Heart left ventricle (tissue), 13 donors: Measurements from ENCODE around the gene CNOT4.

Experiments
- CTCF ChIP-seq, 12 donors: fragments of 200-600 bp; sonication (generic) in 4 of 12; IDR thresholded peaks; one replicate each; pipeline versions ENCODE4 v1.5.0 to v1.8.0; 2018 to 2022; ENCODE audit warnings: antibody characterized with exemption in 12 of 12, mild to moderate bottlenecking in 5 of 12
- POLR2A ChIP-seq, 2 donors: fragments of 450-650 bp; IDR thresholded peaks; one replicate each; pipeline ENCODE4 v1.6.1; 2017; ENCODE audit warnings: antibody characterized with exemption in 2 of 2, mild to moderate bottlenecking in 2 of 2, moderate library complexity in 2 of 2
- donor health status: ischemic (EF 13 %, LVEDD 7.1; RV severe dilation, severe dysfunction).
- donor health status: DM: no; HTN: yes; CAD: no.
- donor health status: DM: no; HTN: no; CAD: no.
- donor health status: ischemic (EF 25% LVEDD 6.9; RV normal size, moderate dysfunction).
- donor health status: ischemic (EF 25% LVEDD 5.7; RV mildly dilated, moderate dysfunction).
- donor health status: ischemic (EF 35%, LVEDD 5.7; RV mildly dilated, moderate dysfunction).
- donor health status: nonischemic (EF 11% LVEDD 7.7; RV severe dilation, severe dysfunction).
- donor health status: DM: yes; HTN: yes; CAD: no.
- donor health status: PGD.
- donor health status: ischemic (EF 29% LVEDD 5.4; RV normal size, mild dysfunction).
- donor health status: nonischemic (EF 23%, LVEDD 6.1; RV moderate dilation, normal function).

- TF ChIP-seq POLR2A (IDR thresholded peaks at IDR 0.05) (no peak), CTCF (IDR thresholded peaks at IDR 0.05) (no peak)
Measured at GRCh38 chr7:135328053-135328452, 181.8 kb downstream of the CNOT4 start.
